ENCODE results near the gene ZMIZ2. TPM values are rescaled to one million over a fixed set of nuclear protein-coding genes. Genes with fewer than 3 reads are reported as not detected.
"Not testable (repeated sequence)": the region's sequence is repeated elsewhere in the genome, so short reads cannot be mapped to it uniquely, and the experiment has no call there.

ZMIZ2 gene
- total RNA-seq, 2 donors from 2014 or later, result 52.2 to 67.1 TPM

DNA sequence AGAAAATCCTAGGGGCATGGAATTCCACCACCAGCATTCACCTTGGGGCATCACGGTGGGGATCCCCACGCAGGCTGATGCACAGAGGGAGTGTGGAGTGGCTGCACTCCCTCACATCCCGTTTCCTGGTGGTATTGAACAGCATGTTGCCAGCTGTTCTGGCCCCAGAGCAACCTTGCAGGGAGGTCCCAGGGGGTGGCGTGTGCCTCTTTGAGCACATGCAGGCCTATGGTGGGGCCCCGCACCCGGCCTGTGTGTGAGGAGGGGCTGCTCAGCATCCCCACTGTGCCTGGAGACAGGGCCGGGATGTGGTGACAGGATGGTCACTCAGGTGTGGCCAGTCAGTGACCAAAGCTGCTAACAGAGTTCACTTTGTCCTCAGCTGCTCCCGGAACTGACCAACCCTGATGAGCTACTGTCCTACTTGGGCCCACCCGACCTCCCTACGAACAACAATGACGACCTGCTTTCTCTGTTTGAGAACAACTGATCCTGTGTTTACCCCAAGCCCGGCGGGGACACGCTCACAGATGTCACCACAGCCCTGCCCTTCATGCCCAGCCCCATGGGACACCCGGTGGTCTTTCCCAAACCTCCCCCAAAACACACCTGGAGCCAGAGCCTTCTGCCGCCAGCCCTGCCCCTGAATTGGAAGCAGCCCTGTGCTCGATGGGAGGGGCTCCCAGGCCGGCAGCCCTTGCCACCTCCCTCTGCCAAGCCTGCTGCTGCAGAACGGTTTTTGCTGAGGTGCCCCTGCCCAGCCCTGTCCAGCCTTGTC, 18.7 kb downstream of the ZMIZ2 start:
- intact Hi-C loops (cut with DNase I), result no loop called here
- no peak for DNase-seq (ENCODE audit: low spot score)

DNA sequence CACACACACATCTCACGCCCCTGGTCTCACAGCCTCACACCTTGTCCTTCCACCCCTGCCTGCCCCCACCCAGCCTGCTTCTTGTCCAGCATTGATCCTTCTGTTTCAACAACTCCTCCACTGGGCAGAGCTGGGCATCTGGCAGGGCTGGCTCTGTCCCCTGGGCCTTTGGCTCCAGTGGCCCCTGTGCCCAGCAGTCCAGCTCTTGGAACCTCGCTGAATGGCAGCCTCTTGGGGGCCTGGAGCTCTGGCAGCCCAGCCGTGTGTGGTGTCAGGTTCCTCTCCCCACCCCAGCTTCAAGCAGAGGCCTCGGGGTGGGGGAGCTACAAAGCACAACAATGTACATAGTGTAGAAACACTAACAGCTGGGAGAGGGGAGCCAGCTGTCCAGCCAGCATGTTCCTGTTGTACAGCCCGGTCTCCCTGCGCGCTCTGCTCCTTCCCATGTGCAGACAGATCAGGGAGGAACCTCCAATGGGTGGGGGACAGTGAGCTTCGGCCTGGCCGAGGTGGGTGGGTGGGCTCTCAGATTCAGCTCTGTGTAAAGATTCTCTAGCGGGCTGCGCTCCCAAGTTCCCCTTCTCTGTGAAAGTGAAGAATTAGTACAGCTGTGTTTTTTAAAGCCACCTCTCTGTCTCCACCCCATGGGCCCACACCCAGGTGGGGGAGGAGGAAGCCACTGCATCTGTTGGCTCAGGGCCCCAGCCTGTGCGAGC, 19.4 kb downstream of the ZMIZ2 start:
- intact Hi-C loops (cut with DNase I), result no loop called here
- DNase-seq (ENCODE audit: low spot score), result no peak

DNA sequence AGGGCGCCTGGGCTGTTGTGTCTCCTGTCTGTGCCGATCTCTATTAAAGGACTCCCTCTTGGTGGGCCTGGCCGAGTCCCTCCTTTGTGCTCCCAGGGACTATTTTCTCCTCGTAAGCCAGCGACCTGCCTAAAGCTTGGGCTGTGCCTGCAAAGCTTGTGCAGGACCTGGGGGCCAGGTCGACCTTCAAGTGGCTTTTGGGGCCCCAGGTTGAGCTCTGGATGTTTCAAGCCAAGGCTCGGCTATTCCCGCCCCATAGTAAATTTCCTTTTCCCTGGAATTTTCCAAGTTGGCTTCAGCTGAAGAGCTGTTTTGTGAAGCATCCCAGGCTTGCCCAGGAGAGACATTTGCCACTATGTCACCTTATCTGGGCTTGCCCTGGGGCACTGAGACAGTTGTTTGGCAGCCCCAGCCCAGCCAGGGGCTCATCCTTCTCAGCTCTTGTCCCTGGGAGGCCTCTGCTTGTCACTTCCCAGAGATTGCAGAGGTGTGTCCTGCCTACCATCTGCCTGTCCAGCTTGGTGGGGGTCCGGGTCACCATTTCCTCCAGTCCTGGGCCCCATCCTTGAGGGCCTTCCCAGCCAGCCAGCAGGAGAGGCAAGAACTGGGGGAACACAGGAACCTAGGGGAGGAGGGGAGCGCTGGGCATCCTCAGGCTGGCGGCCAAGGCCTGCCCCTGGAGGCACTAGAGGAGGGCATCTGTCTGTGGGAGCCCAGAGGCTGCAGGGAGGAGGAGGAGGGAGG, 20.2 kb downstream of the ZMIZ2 start:
- intact Hi-C loops (cut with DNase I), result no loop called here
- no peak for DNase-seq (ENCODE audit: low spot score)

DNA sequence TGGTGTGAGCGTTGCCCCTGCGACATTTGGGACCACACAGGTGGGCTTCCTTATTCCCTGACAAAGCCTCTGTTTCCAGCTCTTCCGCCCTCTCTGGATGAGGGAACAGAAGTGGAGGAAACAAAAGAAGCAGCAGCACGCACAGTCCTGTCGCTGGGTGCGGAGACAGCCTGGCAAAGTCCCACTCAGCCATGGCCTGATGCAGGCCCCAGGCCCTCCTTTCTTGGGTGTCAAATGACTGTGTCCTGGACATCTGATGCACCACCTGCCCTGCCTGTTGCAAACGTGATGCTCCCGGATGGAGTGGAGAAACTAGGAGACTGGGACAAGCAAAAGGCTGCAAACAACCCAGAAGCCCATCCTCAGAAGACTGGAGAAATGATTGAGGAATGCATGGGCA, 20.7 kb downstream of the ZMIZ2 start:
- DNase-seq (ENCODE audit: low spot score), result no peak
- intact Hi-C loops (cut with DNase I), result no loop called here

DNA sequence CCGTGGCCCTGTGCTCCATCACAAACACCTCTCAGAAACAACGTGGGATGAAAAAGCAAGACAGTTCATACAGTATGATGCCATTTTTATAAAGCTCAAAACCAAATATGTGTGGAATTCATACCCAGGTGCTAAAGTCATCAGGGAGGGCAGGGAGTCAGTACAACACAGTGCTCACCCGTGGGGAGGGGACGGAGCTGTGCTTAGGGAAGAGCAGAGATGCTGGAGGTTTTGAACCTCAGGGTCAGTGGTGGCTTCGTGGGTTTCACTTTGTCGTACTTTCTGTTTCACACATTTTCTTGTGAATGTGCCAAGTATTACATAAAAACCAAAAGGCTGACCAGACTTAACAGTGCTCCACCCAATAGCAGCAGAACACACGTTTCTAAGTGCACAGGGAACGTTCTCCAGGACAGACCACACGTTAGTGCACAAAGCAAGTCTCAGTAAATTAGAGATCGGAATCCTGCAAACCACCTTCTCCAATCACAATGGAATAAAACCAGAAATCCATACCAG, 21.2 kb downstream of the ZMIZ2 start:
- DNase-seq (ENCODE audit: low spot score), result no peak
- intact Hi-C loops (cut with DNase I), result loop anchor here in 1 of 2 donors (1.0 kb wide), 1 partner anchor 14 kb away; no protein-coding TSS in a partner anchor

DNA sequence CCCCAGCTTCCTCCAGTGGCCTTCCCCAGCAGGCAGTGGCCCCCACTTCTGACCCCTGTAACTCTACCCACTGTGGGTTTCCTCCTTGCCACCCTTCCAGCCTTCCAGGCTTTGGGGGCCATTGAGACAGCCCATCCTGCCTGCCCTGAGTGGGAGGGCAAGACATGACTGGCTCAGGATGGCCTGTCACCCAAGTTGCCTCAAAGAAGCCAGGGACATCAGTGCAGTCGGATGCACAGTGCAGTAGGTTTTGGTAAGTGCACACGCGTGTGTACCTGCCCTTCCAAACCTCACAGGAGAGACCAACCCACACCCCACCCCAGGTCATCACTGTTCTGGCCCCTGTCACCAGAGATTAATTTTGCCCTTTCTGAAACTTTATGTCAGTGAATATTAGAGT, 22.7 kb downstream of the ZMIZ2 start:
- DNase-seq (ENCODE audit: low spot score), result no peak
- intact Hi-C loops (cut with DNase I), result no loop called here

- DNase-seq (ENCODE audit: low spot score), result no peak
- intact Hi-C loops (cut with DNase I), result no loop called here
These were observed 23.8 kb downstream of the ZMIZ2 start for GRCh38 chr7:44772440-44772839.

GRCh38 chr7:44772867-44773266, 24.2 kb downstream of the ZMIZ2 start:
- intact Hi-C loops (cut with DNase I), result no loop called here

DNA sequence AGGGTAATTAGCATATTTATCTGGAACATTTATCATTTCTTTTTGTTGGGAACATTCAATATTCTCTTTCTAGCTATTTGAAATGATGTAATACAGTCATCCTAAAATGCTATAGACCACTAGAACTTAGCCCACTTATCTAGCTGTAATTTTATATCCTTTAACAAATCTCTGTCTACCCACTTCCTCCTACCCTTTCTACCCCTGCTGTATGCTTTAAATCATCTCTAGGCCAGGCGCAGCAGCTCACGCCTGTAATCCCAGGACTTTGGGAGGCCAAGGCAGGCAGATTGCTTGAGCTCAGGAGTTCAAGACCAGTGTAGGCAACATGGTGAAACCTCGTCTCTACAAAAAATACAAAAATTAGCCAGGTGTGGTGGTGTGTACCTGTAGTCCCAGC, 25.8 kb downstream of the ZMIZ2 start:
- intact Hi-C loops (cut with DNase I); DNase-seq (ENCODE audit: low spot score): not testable (repeated sequence)

More at GRCh38 chr7:44772867-44773266, 24.2 kb downstream of the ZMIZ2 start:
- no peak for DNase-seq (ENCODE audit: low spot score)

- DNase-seq (ENCODE audit: low spot score), result no peak
- intact Hi-C loops (cut with DNase I), result no loop called here
These were observed 26.9 kb downstream of the ZMIZ2 start for GRCh38 chr7:44775383-44776107.

DNA sequence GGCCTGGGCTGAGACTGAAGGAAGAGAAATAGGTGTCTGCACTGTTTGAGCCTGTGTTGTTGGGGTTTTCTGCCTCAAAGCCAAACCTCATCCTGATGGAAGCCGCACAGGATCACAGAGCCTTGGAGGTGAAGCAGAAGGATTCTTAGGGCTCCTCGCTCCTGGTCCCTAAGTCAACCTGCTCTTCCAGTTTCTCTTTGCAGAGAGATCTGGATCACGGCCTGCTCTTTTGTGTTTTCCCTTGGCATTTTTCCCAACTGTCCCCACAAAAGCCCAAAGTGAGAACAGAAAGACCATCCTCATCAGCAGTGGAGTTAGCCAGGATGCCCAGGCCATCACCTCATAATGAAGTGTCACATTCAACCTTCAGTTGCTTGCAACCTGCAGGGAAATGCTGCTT, 27.6 kb downstream of the ZMIZ2 start:
- intact Hi-C loops (cut with DNase I), result no loop called here
- no peak for DNase-seq (ENCODE audit: low spot score)

DNA sequence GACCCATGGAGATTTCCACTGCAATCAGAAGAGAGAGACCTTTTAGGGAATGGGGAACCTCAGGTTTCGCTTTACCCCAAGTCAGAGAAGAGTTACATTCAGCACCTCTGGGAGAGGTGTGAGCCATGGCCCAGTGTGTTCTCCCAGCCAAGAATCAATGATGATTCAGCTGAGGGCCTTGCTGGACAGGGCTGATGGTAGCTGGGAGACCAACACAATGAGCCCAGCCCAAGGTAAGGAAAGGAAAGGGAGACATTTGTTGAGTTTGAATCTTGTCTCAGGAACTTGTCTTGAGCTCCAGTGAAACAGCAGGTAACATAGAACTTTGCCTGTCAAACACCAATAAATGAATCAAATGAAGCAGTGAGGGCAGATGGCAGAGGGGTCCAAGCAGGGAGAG, 33.8 kb downstream of the ZMIZ2 start:
- intact Hi-C loops (cut with DNase I), result no loop called here
- no peak for DNase-seq (ENCODE audit: low spot score)

GRCh38 chr7:44783407-44783806, 34.8 kb downstream of the ZMIZ2 start:
- DNase-seq (ENCODE audit: low spot score), result no peak
- intact Hi-C loops (cut with DNase I), result no loop called here

DNA sequence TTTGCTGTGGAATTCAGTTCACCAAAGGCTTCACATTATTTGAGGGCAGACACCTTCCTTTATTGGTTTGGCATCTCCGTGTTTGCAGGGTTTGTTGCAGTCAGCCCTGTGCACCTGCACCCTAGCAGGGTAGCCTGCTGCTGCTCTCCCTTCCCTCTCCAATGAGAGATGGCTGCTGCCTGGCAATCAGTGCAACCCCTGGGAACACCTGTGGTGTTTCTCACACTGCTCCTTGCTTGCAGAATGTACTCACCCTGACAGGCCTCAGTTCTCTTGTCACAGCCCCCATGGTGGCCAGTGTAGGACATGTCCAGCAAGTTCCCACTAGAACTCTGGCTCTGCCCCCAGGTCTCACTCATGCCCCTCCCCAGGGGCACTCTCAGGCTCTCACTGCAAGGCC, 35.7 kb downstream of the ZMIZ2 start:
- DNase-seq (ENCODE audit: low spot score), result no peak
- intact Hi-C loops (cut with DNase I), result loop anchor here in 1 of 2 donors (1.0 kb wide), 1 partner anchor 14 kb away; no protein-coding TSS in a partner anchor

DNA sequence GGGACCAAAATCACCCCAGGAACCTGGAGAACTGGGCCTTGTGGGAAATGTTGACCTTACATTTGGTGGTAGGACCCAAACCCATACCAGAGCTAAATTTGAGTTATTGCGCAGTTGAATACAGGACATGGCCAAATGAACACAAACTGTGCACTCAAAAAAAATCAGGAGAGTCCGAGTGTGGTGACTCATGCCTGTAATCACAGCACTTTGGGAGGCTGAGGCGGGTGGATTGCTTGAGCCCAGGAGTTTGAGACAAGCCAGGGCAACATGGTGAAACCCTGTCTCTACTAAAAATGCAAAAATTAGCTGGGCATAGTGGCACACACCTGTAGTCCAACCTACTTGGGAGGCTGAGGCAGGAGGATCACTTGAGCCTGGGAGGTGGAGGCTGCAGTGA, 36.6 kb downstream of the ZMIZ2 start:
- intact Hi-C loops (cut with DNase I); DNase-seq (ENCODE audit: low spot score): not testable (repeated sequence)

- no peak for DNase-seq (ENCODE audit: low spot score)
- intact Hi-C loops (cut with DNase I), result no loop called here
These were observed 38.4 kb downstream of the ZMIZ2 start for GRCh38 chr7:44787041-44787440.

GRCh38 chr7:44787762-44788161, 39.1 kb downstream of the ZMIZ2 start:
- DNase-seq (ENCODE audit: low spot score), result no peak
- intact Hi-C loops (cut with DNase I), result no loop called here

GRCh38 chr7:44789990-44790389, 41.3 kb downstream of the ZMIZ2 start:
- intact Hi-C loops (cut with DNase I), result loop anchor here in 1 of 2 donors (10.0 kb wide), 1 partner anchor 55 kb away; the partner anchor contains the start of gene H2AZ2
- DNase-seq (ENCODE audit: low spot score), result no peak

All from posterior vena cava (tissue), 2 donors.